CD4-positive, alpha-beta T cell (primary cell): Measurements from ENCODE around the gene DUS1L. TPM values are rescaled to one million over a fixed set of nuclear protein-coding genes. Genes with fewer than 3 reads are reported as not detected.

Experiments used
- ATAC-seq: fragments of 200-7000 bp; cut with Tn5 transposase; one replicate; pipeline ENCODE4 v1.10.0; 2022; ENCODE audit warnings: mild to moderate bottlenecking; ENCODE audit not compliant: poor library complexity
- CTCF ChIA-PET: fragments of 350-600 bp; sonication (Branson Sonifier 250); formaldehyde crosslinking; loops from one replicate; lab custom pipeline; 2021; ENCODE audit warnings: antibody characterized with exemption, inconsistent platforms; lab: Charles Lee
- POLR2A ChIA-PET: fragments of 350-600 bp; sonication (Branson Sonifier 250); formaldehyde crosslinking; loops from one replicate; lab custom pipeline; 2021; ENCODE audit warnings: antibody characterized with exemption, inconsistent platforms; lab: Charles Lee
- DNase-seq, 14 experiments: peaks; one replicate each; pipeline ENCODE4 v3.0.0-alpha.2; 2013 to 2020; ENCODE audit warnings: mixed read lengths in 2 of 14
- H3K27ac ChIP-seq, 2 donors: one replicate each; pipeline versions ENCODE4 v1.5.1 to v1.7.0; 2013; ENCODE audit warnings: low read length in 2 of 2, low read depth in 1 of 2, mild to moderate bottlenecking in 1 of 2
- H3K27me3 ChIP-seq, 2 experiments: 1 replicate in 1 of 2; 2 replicates in 1 of 2; pipeline versions ENCODE4 v1.6.1 to v1.7.0; 2013; ENCODE audit warnings: low read length in 2 of 2, control low read depth in 1 of 2, mild to moderate bottlenecking in 1 of 2, moderate library complexity in 1 of 2; ENCODE audit not compliant: insufficient read depth in 2 of 2, control insufficient read depth in 1 of 2
- H3K36me3 ChIP-seq: one replicate; pipeline ENCODE4 v1.6.1; 2013; ENCODE audit warnings: low read length, control low read depth; ENCODE audit not compliant: insufficient read depth
- H3K4me1 ChIP-seq: one replicate; pipeline ENCODE4 v1.6.1; 2013; ENCODE audit warnings: low read length, control low read depth; ENCODE audit not compliant: insufficient read depth
- H3K4me3 ChIP-seq: one replicate; pipeline ENCODE4 v1.5.1; 2013; ENCODE audit warnings: mild to moderate bottlenecking, low read length, moderate library complexity
- H3K9me3 ChIP-seq, 2 experiments: 1 replicate in 1 of 2; 2 replicates in 1 of 2; pipeline versions ENCODE4 v1.6.1 to v1.7.0; 2013; ENCODE audit warnings: low read length in 2 of 2, mild to moderate bottlenecking in 2 of 2, control low read depth in 1 of 2, moderate library complexity in 1 of 2; ENCODE audit not compliant: control insufficient read depth in 1 of 2, insufficient read depth in 1 of 2
- H3K27ac Mint-ChIP-seq: one replicate; pipeline ENCODE4 v1.8.0; 2020; ENCODE audit warnings: mixed read lengths
- H3K27me3 Mint-ChIP-seq: one replicate; pipeline ENCODE4 v1.8.0; 2021; ENCODE audit warnings: mixed read lengths
- H3K36me3 Mint-ChIP-seq: one replicate; pipeline ENCODE4 v1.8.0; 2021; ENCODE audit warnings: low read depth, mixed read lengths
- H3K4me1 Mint-ChIP-seq: one replicate; pipeline ENCODE4 v1.8.0; 2021; ENCODE audit warnings: low read depth, mixed read lengths
- H3K4me3 Mint-ChIP-seq: one replicate; pipeline ENCODE4 v1.8.0; 2020; ENCODE audit warnings: mild to moderate bottlenecking, mixed read lengths
- H3K9me3 Mint-ChIP-seq: one replicate; pipeline ENCODE4 v1.8.0; 2020; ENCODE audit warnings: mixed read lengths
- CTCF ChIP-seq: fragments of 200-600 bp; IDR thresholded peaks from one replicate; pipeline ENCODE4 v1.8.0; 2022; ENCODE audit warnings: antibody characterized with exemption, mild to moderate bottlenecking
- intact Hi-C, 2 experiments: fragments of 100-400 bp; cut with DNase I in 1 of 2; cut with micrococcal nuclease in 1 of 2; formaldehyde crosslinking; loops; one replicate each; pipeline versions ENCODE4 v1.15.1 to v1.9.0; 2023 to 2025; cut with DNase I, micrococcal nuclease
- total RNA-seq, 174 experiments: library from RNA in 2 of 174; stranded (reverse) in 2 of 174; gene quantifications; one replicate each; pipeline ENCODE4 v1.2.3 and lab custom pipeline; 2021 to 2026

DUS1L gene
- total RNA-seq, 2 experiments from 2014 or later, result 160 to 163 TPM

GRCh38 chr17:82086941-82087906 lies 21.6 kb upstream of the DUS1L start:
- no peak for TF ChIP-seq CTCF
- ChIA-PET POLR2A (no interaction called here), CTCF (no interaction called here)
- Histone ChIP-seq H3K27ac (no peak overlapping the region), H3K4me1 (no peaks in the 10 kb centered on the region), H3K9me3 (no peaks in the 10 kb centered on the region), H3K36me3 (peaks cover 92% of the 10 kb centered on the region), H3K27me3 (no peaks in the 10 kb centered on the region), H3K4me3 (no peak overlapping the region)
- Mint-ChIP-seq H3K4me3 (no peak overlapping the region), H3K4me1 (no peaks in the 10 kb centered on the region), H3K27me3 (no peaks in the 10 kb centered on the region), H3K27ac (no peak overlapping the region), H3K36me3 (peaks cover 27% of the 10 kb centered on the region), H3K9me3 (no peaks in the 10 kb centered on the region)
- DNase-seq (peak in 2 of 14 experiments; percentile 1 to 6), ATAC-seq (no peak)
- intact Hi-C loops, result no loop called here

GRCh38 chr17:82085931-82086764 lies 20.5 kb upstream of the DUS1L start:
- no peaks in the 10 kb centered on the region for H3K4me1 Mint-ChIP-seq
- Histone ChIP-seq H3K9me3 (no peaks in the 10 kb centered on the region), H3K27me3 (no peaks in the 10 kb centered on the region), H3K27ac (no peak overlapping the region), H3K4me3 (no peak overlapping the region), H3K4me1 (no peaks in the 10 kb centered on the region), H3K36me3 (peaks cover 90% of the 10 kb centered on the region)
- peak in 1 of 14 experiments; percentile 0 for DNase-seq
- no peak for ATAC-seq
- H3K36me3 Mint-ChIP-seq, result peaks cover 21% of the 10 kb centered on the region
- no peak overlapping the region for H3K4me3 Mint-ChIP-seq
- no peak overlapping the region for H3K27ac Mint-ChIP-seq
- H3K9me3 Mint-ChIP-seq, result no peaks in the 10 kb centered on the region
- ChIA-PET CTCF (no interaction called here), POLR2A (no interaction called here)
- intact Hi-C loops, result no loop called here
- no peak for TF ChIP-seq CTCF
- no peaks in the 10 kb centered on the region for H3K27me3 Mint-ChIP-seq

GRCh38 chr17:82085031-82085861 lies 19.6 kb upstream of the DUS1L start:
- intact Hi-C loops, result no loop called here
- no peak overlapping the region for H3K27ac ChIP-seq
- Mint-ChIP-seq H3K27me3 (no peaks in the 10 kb centered on the region), H3K4me3 (no peak overlapping the region), H3K4me1 (no peaks in the 10 kb centered on the region), H3K36me3 (peaks cover 23% of the 10 kb centered on the region), H3K9me3 (no peaks in the 10 kb centered on the region), H3K27ac (no peak overlapping the region)
- no peaks in the 10 kb centered on the region for H3K4me1 ChIP-seq
- ChIA-PET CTCF (interaction anchor here (0.5 kb wide), 1 partner anchor 31 kb away, joined by 3 read pairs; no protein-coding TSS in a partner anchor), POLR2A (no interaction called here)
- H3K27me3 ChIP-seq, result no peaks in the 10 kb centered on the region
- ATAC-seq (no peak), DNase-seq (peak in 2 of 14 experiments; percentile 0 to 6)
- TF ChIP-seq CTCF, result no peak
- H3K9me3 ChIP-seq, result no peaks in the 10 kb centered on the region
- peaks cover 90% of the 10 kb centered on the region for H3K36me3 ChIP-seq
- H3K4me3 ChIP-seq, result no peak overlapping the region
